GM12878 (cell line): ENCODE measurements around the gene KCNMB2.

Experiments used
- CHD1 ChIP-seq: IDR thresholded peaks from 2 replicates; pipeline ENCODE4 v1.6.1; 2012; ENCODE audit warnings: low read depth, low read length, improper control_type of control experiment
- FOS ChIP-seq: IDR thresholded peaks from 3 replicates; pipeline ENCODE4 v1.6.1; 2011; ENCODE audit warnings: borderline replicate concordance; ENCODE audit not compliant: insufficient read length; ENCODE audit errors: extremely low read depth
- NBN ChIP-seq: fragments of 450-650 bp; IDR thresholded peaks from 2 replicates; pipeline ENCODE4 v1.6.1; 2016
- NFYA ChIP-seq: IDR thresholded peaks from 2 replicates; pipeline ENCODE4 v1.6.1; 2011; ENCODE audit warnings: low read depth, mild to moderate bottlenecking, low read length, improper control_type of control experiment, borderline replicate concordance
- POLR2A ChIP-seq: IDR thresholded peaks from 2 replicates; pipeline ENCODE4 v1.6.1; 2011; ENCODE audit warnings: low read depth, mild to moderate bottlenecking, low read length
- RCOR1 ChIP-seq: conservative IDR thresholded peaks from 2 replicates; pipeline ENCODE4 v1.6.1; 2012; ENCODE audit warnings: low read depth, low read length, improper control_type of control experiment
- RELA ChIP-seq: fragments of 450-650 bp; IDR thresholded peaks from 2 replicates; pipeline ENCODE4 v1.8.0; 2014; ENCODE audit warnings: borderline replicate concordance; ENCODE audit not compliant: partially characterized antibody
- ZBTB4 ChIP-seq: fragments of 450-650 bp; formaldehyde crosslinking; IDR thresholded peaks from 2 replicates; pipeline ENCODE4 v1.4.0; 2022; ENCODE audit warnings: mild to moderate bottlenecking, moderate library complexity
- TF ChIP-seq, protein P1 (sequence below): IDR thresholded peaks from 2 replicates; pipeline ENCODE4 v1.6.1; 2012; ENCODE audit warnings: mild to moderate bottlenecking, low read depth, low read length

GRCh38 chr3:178794711-178795110, 258.5 kb downstream of the KCNMB2 start:
- TF ChIP-seq RELA (no peak), NBN (no peak), RCOR1 (no peak), POLR2A (no peak), FOS (no peak), CHD1 (no peak), ZBTB4 (CRISPR knock-in tag) (no peak), NFYA (no peak)
- TF ChIP-seq, protein P1, sequence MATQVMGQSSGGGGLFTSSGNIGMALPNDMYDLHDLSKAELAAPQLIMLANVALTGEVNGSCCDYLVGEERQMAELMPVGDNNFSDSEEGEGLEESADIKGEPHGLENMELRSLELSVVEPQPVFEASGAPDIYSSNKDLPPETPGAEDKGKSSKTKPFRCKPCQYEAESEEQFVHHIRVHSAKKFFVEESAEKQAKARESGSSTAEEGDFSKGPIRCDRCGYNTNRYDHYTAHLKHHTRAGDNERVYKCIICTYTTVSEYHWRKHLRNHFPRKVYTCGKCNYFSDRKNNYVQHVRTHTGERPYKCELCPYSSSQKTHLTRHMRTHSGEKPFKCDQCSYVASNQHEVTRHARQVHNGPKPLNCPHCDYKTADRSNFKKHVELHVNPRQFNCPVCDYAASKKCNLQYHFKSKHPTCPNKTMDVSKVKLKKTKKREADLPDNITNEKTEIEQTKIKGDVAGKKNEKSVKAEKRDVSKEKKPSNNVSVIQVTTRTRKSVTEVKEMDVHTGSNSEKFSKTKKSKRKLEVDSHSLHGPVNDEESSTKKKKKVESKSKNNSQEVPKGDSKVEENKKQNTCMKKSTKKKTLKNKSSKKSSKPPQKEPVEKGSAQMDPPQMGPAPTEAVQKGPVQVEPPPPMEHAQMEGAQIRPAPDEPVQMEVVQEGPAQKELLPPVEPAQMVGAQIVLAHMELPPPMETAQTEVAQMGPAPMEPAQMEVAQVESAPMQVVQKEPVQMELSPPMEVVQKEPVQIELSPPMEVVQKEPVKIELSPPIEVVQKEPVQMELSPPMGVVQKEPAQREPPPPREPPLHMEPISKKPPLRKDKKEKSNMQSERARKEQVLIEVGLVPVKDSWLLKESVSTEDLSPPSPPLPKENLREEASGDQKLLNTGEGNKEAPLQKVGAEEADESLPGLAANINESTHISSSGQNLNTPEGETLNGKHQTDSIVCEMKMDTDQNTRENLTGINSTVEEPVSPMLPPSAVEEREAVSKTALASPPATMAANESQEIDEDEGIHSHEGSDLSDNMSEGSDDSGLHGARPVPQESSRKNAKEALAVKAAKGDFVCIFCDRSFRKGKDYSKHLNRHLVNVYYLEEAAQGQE = no peak
